GM12878 (cell line): ENCODE measurements around the gene C16orf95. TPM values are rescaled to one million over a fixed set of nuclear protein-coding genes. Genes with fewer than 3 reads are reported as not detected.

ENCODE experiments used
- ATAC-seq: fragments of 200-7000 bp; cut with Tn5 transposase; 3 replicates; pipeline ENCODE4 v1.9.1; 2020; ENCODE audit warnings: mild to moderate bottlenecking, moderate library complexity
- Bru-seq: library from RNA; stranded (reverse); fragments of 400-500 nt; gene quantifications from one replicate; lab custom pipeline; 2021; lab: Mats Ljungman, UMichigan
- BruChase-seq, 2 experiments: library from RNA; stranded (reverse); fragments of 400-500 nt; gene quantifications; one replicate each; lab custom pipeline; 2021; lab: Mats Ljungman, UMichigan
- BruUV-seq: library from RNA; stranded (reverse); fragments of 400-500 nt; replicated peaks from 2 replicates; lab custom pipeline; 2021; lab: Mats Ljungman, UMichigan
- CTCF ChIA-PET: fragments of 300-600 bp; sonication (Branson Sonifier 250); formaldehyde crosslinking; extraction: SDS; loops from one replicate; lab custom pipeline; 2021; ENCODE audit warnings: inconsistent platforms; lab: Yijun Ruan, JAX
- POLR2A ChIA-PET: fragments of 350-600 bp; formaldehyde crosslinking; extraction: SDS; loops from one replicate; lab custom pipeline; 2021; ENCODE audit warnings: inconsistent platforms; lab: Charles Lee
- RAD21 ChIA-PET: fragments of 300-600 bp; sonication (Branson Sonifier 250); formaldehyde crosslinking; loops from one replicate; lab custom pipeline; 2023; ENCODE audit warnings: antibody characterized with exemption; ENCODE audit not compliant: unreplicated experiment; lab: Charles Lee
- SMC1A ChIA-PET: fragments of 300-600 bp; sonication (Branson Sonifier 250); formaldehyde crosslinking; loops from one replicate; lab custom pipeline; 2023; ENCODE audit not compliant: unreplicated experiment, uncharacterized antibody; lab: Charles Lee
- DNase-seq: peaks from one replicate; pipeline ENCODE4 v3.0.0-alpha.2; 2011; ENCODE audit warnings: low read depth, low spot score
- FAIRE-seq: peaks from 3 replicates; lab custom pipeline; 2011; peaks lifted over from hg19 to GRCh38; lab: Jason Lieb, UNC
- H2AFZ ChIP-seq: 2 replicates; pipeline ENCODE4 v1.6.0; 2011; ENCODE audit warnings: low read depth, low read length, control low read depth; ENCODE audit not compliant: control insufficient read depth
- H3K27ac ChIP-seq: 2 replicates; pipeline ENCODE4 v1.5.1; 2011; ENCODE audit warnings: control low read depth; ENCODE audit not compliant: control insufficient read depth, insufficient read depth
- H3K27me3 ChIP-seq, 2 experiments: replicated peaks in 1 of 2; 2 replicates each; pipeline versions ENCODE4 v1.6.0 to v1.6.1; 2011; ENCODE audit warnings: low read length in 1 of 2; ENCODE audit not compliant: control insufficient read depth in 2 of 2, insufficient read depth in 2 of 2
- H3K36me3 ChIP-seq, 2 experiments: 2 replicates each; pipeline ENCODE4 v1.5.1; 2011; ENCODE audit warnings: low read length in 1 of 2; ENCODE audit not compliant: control insufficient read depth in 2 of 2, insufficient read depth in 2 of 2
- H3K4me1 ChIP-seq: 2 replicates; pipeline ENCODE4 v1.6.1; 2011; ENCODE audit warnings: mild to moderate bottlenecking, low read length, moderate library complexity, mixed read lengths; ENCODE audit not compliant: control insufficient read depth, insufficient read depth
- H3K4me2 ChIP-seq: 2 replicates; pipeline ENCODE4 v1.6.0; 2011; ENCODE audit warnings: control low read depth; ENCODE audit not compliant: control insufficient read depth, insufficient read depth
- H3K4me3 ChIP-seq: fragments of 200-600 bp; sonication (generic); 2 replicates; pipeline ENCODE4 v1.5.1; 2016
- H3K79me2 ChIP-seq: 2 replicates; pipeline ENCODE4 v1.6.0; 2011; ENCODE audit warnings: low read length; ENCODE audit not compliant: control insufficient read depth, insufficient read depth
- H3K9ac ChIP-seq: 2 replicates; pipeline ENCODE4 v1.8.0; 2011; ENCODE audit warnings: low read length, control low read depth, mixed read lengths; ENCODE audit not compliant: control insufficient read depth, insufficient read depth
- H3K9me3 ChIP-seq: replicated peaks from 3 replicates; pipeline ENCODE4 v1.5.1; 2011; ENCODE audit warnings: mild to moderate bottlenecking, low read length; ENCODE audit not compliant: control insufficient read depth, insufficient read depth
- H4K20me1 ChIP-seq: 2 replicates; pipeline ENCODE4 v1.6.0; 2011; ENCODE audit not compliant: control insufficient read depth, insufficient read depth
- BHLHE40 ChIP-seq, 2 experiments: fragments of 450-650 bp in 1 of 2; IDR thresholded peaks; 2 replicates each; pipeline ENCODE4 v1.6.1; 2011 to 2017; ENCODE audit warnings: low read depth in 2 of 2, borderline replicate concordance in 1 of 2, improper control_type of control experiment in 1 of 2, low read length in 1 of 2, mild to moderate bottlenecking in 1 of 2
- CBFB ChIP-seq: IDR thresholded peaks from 2 replicates; pipeline ENCODE4 v1.6.1; 2016; ENCODE audit warnings: antibody characterized with exemption, low read depth
- CTCF ChIP-seq, 3 experiments: IDR thresholded peaks in 2 of 3; conservative IDR thresholded peaks in 1 of 3; 2 replicates each; pipeline ENCODE4 v1.5.1; 2011; ENCODE audit warnings: low read depth in 3 of 3, low read length in 3 of 3, mild to moderate bottlenecking in 3 of 3, control low read depth in 2 of 3, moderate library complexity in 2 of 3, inconsistent platforms in 1 of 3, mixed read lengths in 1 of 3; ENCODE audit not compliant: control insufficient read depth in 2 of 3, insufficient read depth in 1 of 3; ENCODE audit errors: extremely low read depth in 1 of 3
- GATAD2B ChIP-seq: fragments of 450-650 bp; conservative IDR thresholded peaks from 2 replicates; pipeline ENCODE4 v1.6.1; 2017; ENCODE audit warnings: low read depth, mild to moderate bottlenecking, moderate library complexity
- HDGF ChIP-seq: fragments of 450-650 bp; IDR thresholded peaks from 2 replicates; pipeline ENCODE4 v1.6.1; 2016; ENCODE audit warnings: antibody characterized with exemption
- IRF4 ChIP-seq: IDR thresholded peaks from 2 replicates; pipeline ENCODE4 v1.6.1; 2011; ENCODE audit warnings: low read depth, low read length
- NBN ChIP-seq: fragments of 450-650 bp; IDR thresholded peaks from 2 replicates; pipeline ENCODE4 v1.6.1; 2016
- NR2F1 ChIP-seq: fragments of 450-650 bp; conservative IDR thresholded peaks from 2 replicates; pipeline ENCODE4 v1.6.1; 2017; ENCODE audit warnings: mild to moderate bottlenecking
- PAX5 ChIP-seq: IDR thresholded peaks from 2 replicates; pipeline ENCODE4 v1.6.1; 2011; ENCODE audit warnings: low read depth, low read length, borderline replicate concordance
- PML ChIP-seq: IDR thresholded peaks from 2 replicates; pipeline ENCODE4 v1.6.1; 2012; ENCODE audit warnings: low read length, inconsistent platforms
- POLR2AphosphoS5 ChIP-seq: IDR thresholded peaks from 2 replicates; pipeline ENCODE4 v1.6.1; 2011; ENCODE audit warnings: mild to moderate bottlenecking, low read length, inconsistent platforms
- RFX5 ChIP-seq: IDR thresholded peaks from 2 replicates; pipeline ENCODE4 v1.6.1; 2011; ENCODE audit warnings: low read depth, low read length, improper control_type of control experiment
- YY1 ChIP-seq: IDR thresholded peaks from 2 replicates; pipeline ENCODE4 v1.6.1; 2011; ENCODE audit warnings: low read depth, mild to moderate bottlenecking, low read length
- ZBED1 ChIP-seq: IDR thresholded peaks from 2 replicates; pipeline ENCODE4 v1.6.1; 2016; ENCODE audit warnings: borderline replicate concordance
- ZNF217 ChIP-seq: fragments of 450-650 bp; IDR thresholded peaks from 2 replicates; pipeline ENCODE4 v1.6.1; 2017; ENCODE audit warnings: antibody characterized with exemption, mild to moderate bottlenecking
- ZNF384 ChIP-seq: IDR thresholded peaks from 2 replicates; pipeline ENCODE4 v1.6.1; 2012; ENCODE audit warnings: low read depth, mild to moderate bottlenecking, low read length, improper control_type of control experiment, borderline replicate concordance
- WGBS: methylation state at CpG from one replicate; pipeline ENCODE4 v1.1.6; 2016; ENCODE audit warnings: low lambda C conversion rate; ENCODE audit not compliant: insufficient replicate concordance, insufficient coverage; ENCODE audit errors: missing lambda C conversion rate; 5-methylcytosine and 5-hydroxymethylcytosine counted together
- in situ Hi-C: fragments of 300-500 bp; cut with MboI; formaldehyde crosslinking; loops from 9 replicates; pipeline ENCODE4 v1.14.3; 2018; ENCODE audit warnings: mixed read lengths
- intact Hi-C: fragments of 100-400 bp; cut with micrococcal nuclease; formaldehyde crosslinking; loops from one replicate; pipeline ENCODE4 v1.14.2; 2022; ENCODE audit not compliant: unreplicated experiment
- long read RNA-seq, 2 experiments: library from polyadenylated mRNA; unstranded; transcript quantifications; one replicate each; pipeline ENCODE4 v2.0.0, GENCODE V29; 2019 to 2020
- polyA minus RNA-seq, 3 experiments: library from RNA; depleted of rRNA, polyadenylated mRNA; stranded (reverse); fragments of >200 nt; gene quantifications; 2 replicates each; pipeline ENCODE4 v1.2.3, GENCODE V29; 2011
- polyA plus RNA-seq, 11 experiments: library from polyadenylated mRNA; depleted of rRNA in 4 of 11; unstranded in 6 of 11; stranded (reverse) in 5 of 11; fragments of >200 nt; fragmentation: Nextera tagmentation in 4 of 11; fragmentation: Illumina TruSeq in 1 of 11; extraction: Ambion mirVana in 4 of 11; extraction: Trizol in 1 of 11; gene quantifications; 1 replicate in 1 of 11; 2 replicates in 10 of 11; pipeline versions ENCODE4 v1.2.1 to v1.2.3, GENCODE V29; 2011 to 2016; ENCODE audit warnings: inconsistent platforms in 2 of 11, missing spikeins in 2 of 11, low read depth in 1 of 11
- total RNA-seq, 4 experiments: library from RNA; depleted of rRNA in 3 of 4; stranded (reverse); fragments of >200 nt in 3 of 4; fragmentation: Illumina TruSeq in 1 of 4; extraction: Trizol in 1 of 4; gene quantifications; 2 replicates each; pipeline versions ENCODE4 v1.2.1 to v1.2.3, GENCODE V29; 2013 to 2021

The C16orf95 gene
- total RNA-seq (2013; cell fraction: nucleolus; rRNA removed), result 8.1 and 8.3 TPM in 2 replicates
- total RNA-seq (2014; rRNA removed), result 4.7 and 7.2 TPM in 2 replicates
- 3.4 TPM in 2 replicates for total RNA-seq (2014; rRNA removed; fragmentation: Illumina TruSeq; extraction: Trizol)
- 10.5 and 11.7 TPM in 2 replicates for total RNA-seq (2021)
- 3.7 TPM for polyA plus RNA-seq (2011; ENCODE audit: low read depth)
- 1.8 and 4.8 TPM in 2 replicates for polyA plus RNA-seq (2011; rRNA removed)
- polyA plus RNA-seq (2011; cell fraction: cytosol; rRNA removed), result 6.5 and 8.2 TPM in 2 replicates
- 6.8 and 10.2 TPM in 2 replicates for polyA plus RNA-seq (2011; cell fraction: nucleus; rRNA removed)
- 7.1 and 7.5 TPM in 2 replicates for polyA plus RNA-seq (2012)
- 1.0 and 1.5 TPM in 2 replicates for polyA plus RNA-seq (2014; fragmentation: Illumina TruSeq; extraction: Trizol)
- 1 to 10 TPM in 1 of 2 experiments, under 1 TPM in 1; 0.90 to 4.8 TPM for polyA plus RNA-seq (2014; fragmentation: Nextera tagmentation; extraction: Ambion mirVana)
- 6.2 and 8.1 TPM in 2 replicates for polyA plus RNA-seq (2014; rRNA removed)
- polyA plus RNA-seq (2016; fragmentation: Nextera tagmentation; extraction: Ambion mirVana), result 10 to 100 TPM; 19.5 to 22.7 TPM
- polyA minus RNA-seq (2011; rRNA and poly(A)+ RNA removed), result 2.7 and 3.4 TPM in 2 replicates
- not detected in 2 replicates for polyA minus RNA-seq (2011; cell fraction: cytosol; rRNA and poly(A)+ RNA removed)
- polyA minus RNA-seq (2011; cell fraction: nucleus; rRNA and poly(A)+ RNA removed), result 4.1 and 4.9 TPM in 2 replicates
- percentile 54 among the genes with signal in this experiment for Bru-seq, nascent RNA
- BruChase-seq, experiment 1, labeled RNA remaining after a 6-hour chase, result percentile 52 among the genes with signal in this experiment
- percentile 44 among the genes with signal in this experiment for BruChase-seq, experiment 2, labeled RNA remaining after a 2-hour chase
- long read RNA-seq, experiment 1, transcript C16orf95-206 (5 exons, 974 nt), result major isoform, 5 of 8 reads
- long read RNA-seq, experiment 1, partial matches to known transcripts, result 0 of 8 reads
- long read RNA-seq, experiment 1, other reads (novel, unspliced or antisense), result 1 of 8 reads
- long read RNA-seq, experiment 2, partial matches to known transcripts, result 0 of 2 reads
- long read RNA-seq, experiment 2, other reads (novel, unspliced or antisense), result 0 of 2 reads

DNA sequence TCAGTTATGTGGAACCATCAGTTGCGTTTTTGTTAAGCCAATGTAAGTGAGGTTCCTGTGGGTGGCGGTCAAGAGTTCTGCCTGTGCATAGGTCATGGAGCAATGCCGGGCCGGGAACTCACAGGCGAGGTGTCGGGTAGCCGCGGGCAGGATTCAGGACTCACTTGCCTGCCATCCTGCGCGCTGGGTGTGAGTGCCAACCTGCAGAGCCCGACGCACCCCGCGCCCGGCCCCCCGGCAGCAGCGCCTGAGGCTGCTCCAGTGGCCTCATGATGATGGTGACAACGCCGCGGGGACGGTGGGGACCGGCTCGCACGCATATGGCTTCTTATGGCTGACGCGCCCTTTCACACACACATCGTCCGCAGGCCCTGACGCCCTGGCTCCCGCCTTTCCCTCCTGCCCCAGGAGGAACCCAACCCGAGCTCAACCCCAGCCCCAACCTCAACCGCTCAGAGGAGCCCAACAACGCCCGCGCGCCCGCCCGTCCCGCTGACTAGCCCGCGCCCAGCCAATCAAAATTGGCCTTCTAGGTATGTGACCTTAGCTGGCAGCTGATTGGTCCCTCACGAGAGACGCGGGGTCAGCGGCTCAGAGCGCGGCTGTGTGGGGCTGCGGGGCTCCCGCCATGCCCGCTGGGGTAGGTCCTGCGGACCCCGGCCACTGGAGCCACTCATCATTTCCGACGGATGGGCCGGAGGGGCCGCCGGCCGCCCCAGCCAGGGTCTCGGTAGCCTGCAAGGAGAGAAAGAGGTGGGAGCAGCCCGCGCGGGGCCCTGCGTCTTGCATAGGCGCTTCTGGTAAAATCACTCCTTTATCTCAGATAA, at the start of gene C16orf95:
Gene C16orf95 (minus strand): TSS at position 470 of the 827 bp plus-strand sequence. CDS start 150 bp downstream, at position 320.
- ATAC-seq (peak; percentile 97), FAIRE-seq (no peak), DNase-seq (peak; percentile 80)
- RAD21 ChIA-PET, result interaction anchor here (0.7 to 3.3 kb wide), 4 partner anchors 67 to 462 kb away, joined by 3 to 16 read pairs (median 5); partner anchors contain the start of gene FBXO31
- WGBS, result 1% methylated on average over 61 of the region's 64 CpGs
- TSS peak; percentile 91 for BruUV-seq
- CTCF ChIA-PET, result interaction anchor here (0.6 to 3.9 kb wide), 9 partner anchors 40 to 463 kb away, joined by 3 to 15 read pairs (median 4); partner anchors contain the start of gene FBXO31
- Histone ChIP-seq H3K4me1 (peaks cover 12% of the 10 kb centered on the region), H3K9me3 (no peaks in the 10 kb centered on the region), H3K79me2 (peaks cover 16% of the 10 kb centered on the region), H3K27ac (peak within 1 kb of the TSS; percentile 95), H3K27me3 (no peaks in the 10 kb centered on the region), H4K20me1 (no peaks in the 10 kb centered on the region), H3K4me2 (peak within 1 kb of the TSS; percentile 94), H3K36me3 (no peaks in the 10 kb centered on the region), H2AFZ (peak within 1 kb of the TSS; percentile 94), H3K4me3 (peak within 1 kb of the TSS; percentile 89), H3K9ac (peak within 1 kb of the TSS; percentile 99)
- intact Hi-C loops (loop anchor here (2.0 to 10.0 kb wide), 2 partner anchors 66 to 318 kb away; partner anchors contain the start of gene FBXO31), in situ Hi-C loops (no loop called here)
- POLR2A ChIA-PET, result interaction anchor here (0.7 to 2.9 kb wide), 5 partner anchors 32 to 76 kb away, joined by 3 to 19 read pairs (median 3); partner anchors contain the start of gene FBXO31
- SMC1A ChIA-PET, result interaction anchor here (0.9 to 2.3 kb wide), 3 partner anchors 67 to 314 kb away, joined by 3 to 8 read pairs (median 7); partner anchors contain the start of gene FBXO31
- peak in 1 of 2 experiments; percentile 5; a peak in 1 of 4 replicates for TF ChIP-seq BHLHE40 (IDR thresholded peaks at IDR 0.05; ENCODE audit: borderline replicate concordance in 1 of 2, low read depth in 2 of 2, low read length in 1 of 2)
- no peak for TF ChIP-seq ZNF217
- peak; percentile 72 to 74 (median 72) for TF ChIP-seq CTCF (IDR thresholded peaks at IDR 0.05 in 2 of 3, conservative IDR thresholded peaks at IDR 0.05 in 1 of 3; ENCODE audit: control insufficient read depth in 2 of 3, extremely low read depth in 1 of 3, insufficient read depth in 1 of 3, low read depth in 3 of 3, low read length in 3 of 3)
- 0 out of 2 replicates have a peak, but pooled peaks have one; percentile 37 for TF ChIP-seq ZBED1
- TF ChIP-seq HDGF, result peak; percentile 53
- TF ChIP-seq CBFB, result peak; percentile 81; the same call in 1 of the 2 replicates
- no peak for TF ChIP-seq RFX5
- 0 out of 2 replicates have a peak, but pooled peaks have one; percentile 69 for TF ChIP-seq PML
- TF ChIP-seq GATAD2B, result peak; percentile 66; the same call in 1 of the 2 replicates
- TF ChIP-seq ZNF384, result 0 out of 2 replicates have a peak, but pooled peaks have one; percentile 19
- peak; percentile 49 for TF ChIP-seq YY1
- TF ChIP-seq POLR2AphosphoS5, result peak; percentile 87
- no peak for TF ChIP-seq IRF4
- no peak; the same call in 1 of the 2 replicates for TF ChIP-seq PAX5
- TF ChIP-seq NBN, result peak; percentile 42; the same call in 1 of the 2 replicates
- TF ChIP-seq NR2F1, result peak; percentile 68
